GM12878 (cell line): Measurements from ENCODE around the gene EPHB2. TPM values are rescaled to one million over a fixed set of nuclear protein-coding genes. Genes with fewer than 3 reads are reported as not detected.

Experiments used
- ATAC-seq: fragments of 200-7000 bp; cut with Tn5 transposase; 3 replicates; pipeline ENCODE4 v1.9.1; 2020; ENCODE audit warnings: mild to moderate bottlenecking, moderate library complexity
- BruUV-seq: library from RNA; stranded (reverse); fragments of 400-500 nt; replicated peaks from 2 replicates; lab custom pipeline; 2021; lab: Mats Ljungman, UMichigan
- CTCF ChIA-PET: fragments of 300-600 bp; sonication (Branson Sonifier 250); formaldehyde crosslinking; extraction: SDS; loops from one replicate; lab custom pipeline; 2021; ENCODE audit warnings: inconsistent platforms; lab: Yijun Ruan, JAX
- POLR2A ChIA-PET: fragments of 350-600 bp; formaldehyde crosslinking; extraction: SDS; loops from one replicate; lab custom pipeline; 2021; ENCODE audit warnings: inconsistent platforms; lab: Charles Lee
- RAD21 ChIA-PET: fragments of 300-600 bp; sonication (Branson Sonifier 250); formaldehyde crosslinking; loops from one replicate; lab custom pipeline; 2023; ENCODE audit warnings: antibody characterized with exemption; ENCODE audit not compliant: unreplicated experiment; lab: Charles Lee
- SMC1A ChIA-PET: fragments of 300-600 bp; sonication (Branson Sonifier 250); formaldehyde crosslinking; loops from one replicate; lab custom pipeline; 2023; ENCODE audit not compliant: unreplicated experiment, uncharacterized antibody; lab: Charles Lee
- DNase-seq: peaks from one replicate; pipeline ENCODE4 v3.0.0-alpha.2; 2011; ENCODE audit warnings: low read depth, low spot score
- FAIRE-seq: peaks from 3 replicates; lab custom pipeline; 2011; peaks lifted over from hg19 to GRCh38; lab: Jason Lieb, UNC
- H2AFZ ChIP-seq: 2 replicates; pipeline ENCODE4 v1.6.0; 2011; ENCODE audit warnings: low read depth, low read length, control low read depth; ENCODE audit not compliant: control insufficient read depth
- H3K27ac ChIP-seq: 2 replicates; pipeline ENCODE4 v1.5.1; 2011; ENCODE audit warnings: control low read depth; ENCODE audit not compliant: control insufficient read depth, insufficient read depth
- H3K27me3 ChIP-seq, 2 experiments: replicated peaks in 1 of 2; 2 replicates each; pipeline versions ENCODE4 v1.6.0 to v1.6.1; 2011; ENCODE audit warnings: low read length in 1 of 2; ENCODE audit not compliant: control insufficient read depth in 2 of 2, insufficient read depth in 2 of 2
- H3K36me3 ChIP-seq, 2 experiments: 2 replicates each; pipeline ENCODE4 v1.5.1; 2011; ENCODE audit warnings: low read length in 1 of 2; ENCODE audit not compliant: control insufficient read depth in 2 of 2, insufficient read depth in 2 of 2
- H3K4me1 ChIP-seq: 2 replicates; pipeline ENCODE4 v1.6.1; 2011; ENCODE audit warnings: mild to moderate bottlenecking, low read length, moderate library complexity, mixed read lengths; ENCODE audit not compliant: control insufficient read depth, insufficient read depth
- H3K4me2 ChIP-seq: 2 replicates; pipeline ENCODE4 v1.6.0; 2011; ENCODE audit warnings: control low read depth; ENCODE audit not compliant: control insufficient read depth, insufficient read depth
- H3K4me3 ChIP-seq: fragments of 200-600 bp; sonication (generic); 2 replicates; pipeline ENCODE4 v1.5.1; 2016
- H3K79me2 ChIP-seq: 2 replicates; pipeline ENCODE4 v1.6.0; 2011; ENCODE audit warnings: low read length; ENCODE audit not compliant: control insufficient read depth, insufficient read depth
- H3K9ac ChIP-seq: 2 replicates; pipeline ENCODE4 v1.8.0; 2011; ENCODE audit warnings: low read length, control low read depth, mixed read lengths; ENCODE audit not compliant: control insufficient read depth, insufficient read depth
- H3K9me3 ChIP-seq: replicated peaks from 3 replicates; pipeline ENCODE4 v1.5.1; 2011; ENCODE audit warnings: mild to moderate bottlenecking, low read length; ENCODE audit not compliant: control insufficient read depth, insufficient read depth
- H4K20me1 ChIP-seq: 2 replicates; pipeline ENCODE4 v1.6.0; 2011; ENCODE audit not compliant: control insufficient read depth, insufficient read depth
- CBX5 ChIP-seq: sonication (generic); IDR thresholded peaks from 2 replicates; pipeline ENCODE4 v1.6.1; 2016; ENCODE audit warnings: low read depth, moderate library complexity, mild to moderate bottlenecking, inconsistent platforms
- CHD4 ChIP-seq: fragments of 200-600 bp; sonication (generic); IDR thresholded peaks from 2 replicates; pipeline ENCODE4 v1.6.1; 2016; ENCODE audit warnings: mild to moderate bottlenecking
- CUX1 ChIP-seq: IDR thresholded peaks from 2 replicates; pipeline ENCODE4 v1.6.1; 2012; ENCODE audit warnings: improper control_type of control experiment, low read depth, low read length; ENCODE audit not compliant: insufficient replicate concordance
- EGR1 ChIP-seq, 2 experiments: IDR thresholded peaks; 1 replicate in 1 of 2; 2 replicates in 1 of 2; pipeline ENCODE4 v1.6.1; 2011 to 2012; ENCODE audit warnings: low read depth in 2 of 2, low read length in 2 of 2, borderline replicate concordance in 1 of 2, mild to moderate bottlenecking in 1 of 2, moderate library complexity in 1 of 2
- IKZF1 ChIP-seq: fragments of 450-650 bp; conservative IDR thresholded peaks from 2 replicates; pipeline ENCODE4 v1.6.1; 2017; ENCODE audit warnings: antibody characterized with exemption, mild to moderate bottlenecking
- JUNB ChIP-seq: IDR thresholded peaks from 2 replicates; pipeline ENCODE4 v1.6.1; 2016; ENCODE audit warnings: antibody characterized with exemption, mild to moderate bottlenecking
- MEF2A ChIP-seq: IDR thresholded peaks from 2 replicates; pipeline ENCODE4 v1.6.1; 2011; ENCODE audit warnings: low read depth, mild to moderate bottlenecking, low read length, moderate library complexity; ENCODE audit not compliant: insufficient read depth
- MEF2B ChIP-seq: fragments of 450-650 bp; IDR thresholded peaks from 2 replicates; pipeline ENCODE4 v1.6.1; 2018; ENCODE audit warnings: mild to moderate bottlenecking, moderate library complexity; ENCODE audit not compliant: partially characterized antibody, poor library complexity, severe bottlenecking
- SIX5 ChIP-seq: IDR thresholded peaks from 2 replicates; pipeline ENCODE4 v1.6.1; 2011; ENCODE audit warnings: mild to moderate bottlenecking, low read depth, low read length, moderate library complexity; ENCODE audit not compliant: severe bottlenecking
- SKIL ChIP-seq: fragments of 450-650 bp; IDR thresholded peaks from 2 replicates; pipeline ENCODE4 v1.6.1; 2017; ENCODE audit warnings: mild to moderate bottlenecking, low read depth, inconsistent platforms; ENCODE audit not compliant: poor library complexity, severe bottlenecking
- SREBF2 ChIP-seq: IDR thresholded peaks from 2 replicates; pipeline ENCODE4 v1.6.1; 2012; ENCODE audit warnings: mild to moderate bottlenecking, low read length
- SRF ChIP-seq, 2 experiments: IDR thresholded peaks; 2 replicates each; pipeline ENCODE4 v1.6.1; 2011; ENCODE audit warnings: low read depth in 2 of 2, low read length in 2 of 2, mild to moderate bottlenecking in 1 of 2, moderate library complexity in 1 of 2
- TBL1XR1 ChIP-seq: IDR thresholded peaks from 2 replicates; pipeline ENCODE4 v1.6.1; 2012; ENCODE audit warnings: low read depth, low read length, improper control_type of control experiment
- YBX1 ChIP-seq: fragments of 450-650 bp; IDR thresholded peaks from 2 replicates; pipeline ENCODE4 v1.6.1; 2016; ENCODE audit warnings: antibody characterized with exemption
- YY1 ChIP-seq: IDR thresholded peaks from 2 replicates; pipeline ENCODE4 v1.6.1; 2011; ENCODE audit warnings: low read depth, mild to moderate bottlenecking, low read length
- WGBS: methylation state at CpG from one replicate; pipeline ENCODE4 v1.1.6; 2016; ENCODE audit warnings: low lambda C conversion rate; ENCODE audit not compliant: insufficient replicate concordance, insufficient coverage; ENCODE audit errors: missing lambda C conversion rate; 5-methylcytosine and 5-hydroxymethylcytosine counted together
- in situ Hi-C: fragments of 300-500 bp; cut with MboI; formaldehyde crosslinking; loops from 9 replicates; pipeline ENCODE4 v1.14.3; 2018; ENCODE audit warnings: mixed read lengths
- intact Hi-C: fragments of 100-400 bp; cut with micrococcal nuclease; formaldehyde crosslinking; loops from one replicate; pipeline ENCODE4 v1.14.2; 2022; ENCODE audit not compliant: unreplicated experiment
- polyA plus RNA-seq, 11 experiments: library from polyadenylated mRNA; depleted of rRNA in 4 of 11; unstranded in 6 of 11; stranded (reverse) in 5 of 11; fragments of >200 nt; fragmentation: Nextera tagmentation in 4 of 11; fragmentation: Illumina TruSeq in 1 of 11; extraction: Ambion mirVana in 4 of 11; extraction: Trizol in 1 of 11; gene quantifications; 1 replicate in 1 of 11; 2 replicates in 10 of 11; pipeline versions ENCODE4 v1.2.1 to v1.2.3, GENCODE V29; 2011 to 2016; ENCODE audit warnings: inconsistent platforms in 2 of 11, missing spikeins in 2 of 11, low read depth in 1 of 11
- total RNA-seq, 4 experiments: library from RNA; depleted of rRNA in 3 of 4; stranded (reverse); fragments of >200 nt in 3 of 4; fragmentation: Illumina TruSeq in 1 of 4; extraction: Trizol in 1 of 4; gene quantifications; 2 replicates each; pipeline versions ENCODE4 v1.2.1 to v1.2.3, GENCODE V29; 2013 to 2021

EPHB2 gene
- total and polyA plus RNA-seq, 10 of the 15 experiments (the other 5 are each of a cell fraction or from before 2014, with no cell fraction given) = 0.13 to 3.3 (median 0.92) TPM

- TF ChIP-seq SIX5 = no peak
These were observed 255.7 kb downstream of the EPHB2 start (continued) for GRCh38 chr1:22966309-22966708.

- TF ChIP-seq CBX5 = no peak
- no peak for TF ChIP-seq MEF2B
- TF ChIP-seq SRF (IDR thresholded peaks at IDR 0.05; ENCODE audit: low read depth in 2 of 2, low read length in 2 of 2) = no peak
- no peak for TF ChIP-seq MEF2A
- no peak for TF ChIP-seq TBL1XR1
- TF ChIP-seq IKZF1 = no peak
- no peak for TF ChIP-seq SREBF2
- TF ChIP-seq JUNB = no peak
- no peak for TF ChIP-seq YBX1
- TF ChIP-seq YY1 = no peak
- no peak for TF ChIP-seq EGR1 (IDR thresholded peaks at IDR 0.05; ENCODE audit: borderline replicate concordance in 1 of 2, low read depth in 2 of 2, low read length in 2 of 2)
- TF ChIP-seq CUX1 = no peak
- TF ChIP-seq CHD4 = no peak
- TF ChIP-seq SKIL = no peak
- TF ChIP-seq, all 136 proteins: peak for 0
- DNase-seq (no peak), FAIRE-seq (no peak), ATAC-seq (no peak)
- no peak overlapping the region for H3K4me2 ChIP-seq
- WGBS = 8% methylated on average over 2 of the region's 2 CpGs
- H3K27ac ChIP-seq = no peak overlapping the region
- H3K9ac ChIP-seq = no peak overlapping the region
- H3K79me2 ChIP-seq = no peaks in the 10 kb centered on the region
- intact Hi-C loops = no loop called here
- POLR2A ChIA-PET = no interaction called here
- no peaks in the 10 kb centered on the region; the same call in 2 of the 3 replicates for H3K9me3 ChIP-seq
- BruUV-seq = no TSS peak
- peaks cover 0 to 5% of the 10 kb centered on the region in 2 experiments; a peak in 3 of 4 replicates for H3K27me3 ChIP-seq
- no peak overlapping the region for H3K4me3 ChIP-seq
- in situ Hi-C loops = no loop called here
- no peak overlapping the region for H2AFZ ChIP-seq
- H3K4me1 ChIP-seq = no peaks in the 10 kb centered on the region
- no peaks in the 10 kb centered on the region for H4K20me1 ChIP-seq
- H3K36me3 ChIP-seq = no peaks in the 10 kb centered on the region
- SMC1A ChIA-PET = no interaction called here
- CTCF ChIA-PET = no interaction called here
- RAD21 ChIA-PET = no interaction called here
These were observed 257.2 kb downstream of the EPHB2 start for GRCh38 chr1:22967833-22968232.
